ENCODE results near the gene MYO10. TPM values are rescaled to one million over a fixed set of nuclear protein-coding genes. Genes with fewer than 3 reads are reported as not detected.

Gene MYO10
- total RNA-seq, 2 experiments from 2014 or later: 0.03 to 1.7 TPM

- ChIA-PET CTCF (ENCODE audit: unreplicated experiment) (no interaction called here), POLR2A (interaction anchor here (0.6 kb wide), 1 partner anchor 247 kb away, joined by 3 read pairs; no protein-coding TSS in a partner anchor)
- TF ChIP-seq CTCF (conservative IDR thresholded peaks at IDR 0.05; ENCODE audit: low read length) (no peak), EZH2phosphoT487 (IDR thresholded peaks at IDR 0.05; ENCODE audit: borderline replicate concordance, low read depth, low read length) (no peak)
- no peak for DNase-seq (ENCODE audit: low spot score)
- no peak overlapping the region for H3K4me2 ChIP-seq (ENCODE audit: low read length)
- no peak overlapping the region for H2AFZ ChIP-seq (ENCODE audit: low read length)
- H4K20me1 ChIP-seq (ENCODE audit: insufficient read depth, low read length): no peaks in the 10 kb centered on the region
- no peak overlapping the region for H3K4me3 ChIP-seq (ENCODE audit: low read depth, low read length, poor library complexity, severe bottlenecking)
- intact Hi-C loops (cut with micrococcal nuclease; ENCODE audit: unreplicated experiment): no loop called here
- no peaks in the 10 kb centered on the region for H3K79me2 ChIP-seq (ENCODE audit: insufficient read depth, low read depth, low read length)
- H3K36me3 ChIP-seq (ENCODE audit: insufficient read depth, low read length): no peaks in the 10 kb centered on the region
- H3K9me2 ChIP-seq (ENCODE audit: insufficient read depth, low read length): no peaks in the 10 kb centered on the region
- no peaks in the 10 kb centered on the region for H3K4me1 ChIP-seq (ENCODE audit: insufficient read depth, low read length, poor library complexity, severe bottlenecking)
- H3K9me3 ChIP-seq (ENCODE audit: low read length): no peaks in the 10 kb centered on the region
- no peak overlapping the region for H3K27ac ChIP-seq (ENCODE audit: low read depth, low read length, poor library complexity, severe bottlenecking)
- BruUV-seq (replicated peaks): no TSS peak
Measured at GRCh38 chr5:16809395-16810207, 126.5 kb downstream of the MYO10 start.

GRCh38 chr5:16809010-16809394, 127.1 kb downstream of the MYO10 start:
- Histone ChIP-seq H3K9me2 (ENCODE audit: insufficient read depth, low read length) (no peaks in the 10 kb centered on the region), H3K27ac (ENCODE audit: low read depth, low read length, poor library complexity, severe bottlenecking) (no peak overlapping the region), H3K36me3 (ENCODE audit: insufficient read depth, low read length) (no peaks in the 10 kb centered on the region), H3K4me3 (ENCODE audit: low read depth, low read length, poor library complexity, severe bottlenecking) (no peak overlapping the region), H2AFZ (ENCODE audit: low read length) (no peak overlapping the region), H3K4me1 (ENCODE audit: insufficient read depth, low read length, poor library complexity, severe bottlenecking) (no peaks in the 10 kb centered on the region), H3K9me3 (ENCODE audit: low read length) (no peaks in the 10 kb centered on the region), H4K20me1 (ENCODE audit: insufficient read depth, low read length) (no peaks in the 10 kb centered on the region), H3K79me2 (ENCODE audit: insufficient read depth, low read depth, low read length) (no peaks in the 10 kb centered on the region), H3K4me2 (ENCODE audit: low read length) (no peak overlapping the region)
- CTCF ChIA-PET (ENCODE audit: unreplicated experiment): no interaction called here
- intact Hi-C loops (cut with micrococcal nuclease; ENCODE audit: unreplicated experiment): no loop called here
- POLR2A ChIA-PET: no interaction called here
- no peak for DNase-seq (ENCODE audit: low spot score)
- BruUV-seq (replicated peaks): no TSS peak
- no peak for TF ChIP-seq CTCF (conservative IDR thresholded peaks at IDR 0.05; ENCODE audit: low read length)
- TF ChIP-seq EZH2phosphoT487 (IDR thresholded peaks at IDR 0.05; ENCODE audit: borderline replicate concordance, low read depth, low read length): no peak

- no peak for DNase-seq (ENCODE audit: low spot score)
- intact Hi-C loops (cut with micrococcal nuclease; ENCODE audit: unreplicated experiment): no loop called here
- Histone ChIP-seq H3K9me2 (ENCODE audit: insufficient read depth, low read length) (no peaks in the 10 kb centered on the region), H4K20me1 (ENCODE audit: insufficient read depth, low read length) (no peaks in the 10 kb centered on the region), H3K4me3 (ENCODE audit: low read depth, low read length, poor library complexity, severe bottlenecking) (no peak overlapping the region), H3K9me3 (ENCODE audit: low read length) (no peaks in the 10 kb centered on the region), H3K27ac (ENCODE audit: low read depth, low read length, poor library complexity, severe bottlenecking) (no peak overlapping the region), H2AFZ (ENCODE audit: low read length) (no peak overlapping the region), H3K4me2 (ENCODE audit: low read length) (no peak overlapping the region), H3K79me2 (ENCODE audit: insufficient read depth, low read depth, low read length) (no peaks in the 10 kb centered on the region), H3K36me3 (ENCODE audit: insufficient read depth, low read length) (no peaks in the 10 kb centered on the region), H3K4me1 (ENCODE audit: insufficient read depth, low read length, poor library complexity, severe bottlenecking) (no peaks in the 10 kb centered on the region)
- no TSS peak for BruUV-seq (replicated peaks)
- CTCF ChIA-PET (ENCODE audit: unreplicated experiment): no interaction called here
- TF ChIP-seq EZH2phosphoT487 (IDR thresholded peaks at IDR 0.05; ENCODE audit: borderline replicate concordance, low read depth, low read length) (no peak), CTCF (conservative IDR thresholded peaks at IDR 0.05; ENCODE audit: low read length) (no peak)
- POLR2A ChIA-PET: no interaction called here
Measured at GRCh38 chr5:16808021-16808420, 128.1 kb downstream of the MYO10 start.

Measured in OCI-LY7 (cell line).